ENCODE measurements around the gene CRP. TPM values are rescaled to one million over a fixed set of nuclear protein-coding genes. Genes with fewer than 3 reads are reported as not detected.
"Not testable (repeated sequence)": the region's sequence is repeated elsewhere in the genome, so short reads cannot be mapped to it uniquely, and the experiment has no call there.

The CRP gene
- total RNA-seq, 3 donors from 2014 or later: 0.20 TPM; not detected in 2

DNA sequence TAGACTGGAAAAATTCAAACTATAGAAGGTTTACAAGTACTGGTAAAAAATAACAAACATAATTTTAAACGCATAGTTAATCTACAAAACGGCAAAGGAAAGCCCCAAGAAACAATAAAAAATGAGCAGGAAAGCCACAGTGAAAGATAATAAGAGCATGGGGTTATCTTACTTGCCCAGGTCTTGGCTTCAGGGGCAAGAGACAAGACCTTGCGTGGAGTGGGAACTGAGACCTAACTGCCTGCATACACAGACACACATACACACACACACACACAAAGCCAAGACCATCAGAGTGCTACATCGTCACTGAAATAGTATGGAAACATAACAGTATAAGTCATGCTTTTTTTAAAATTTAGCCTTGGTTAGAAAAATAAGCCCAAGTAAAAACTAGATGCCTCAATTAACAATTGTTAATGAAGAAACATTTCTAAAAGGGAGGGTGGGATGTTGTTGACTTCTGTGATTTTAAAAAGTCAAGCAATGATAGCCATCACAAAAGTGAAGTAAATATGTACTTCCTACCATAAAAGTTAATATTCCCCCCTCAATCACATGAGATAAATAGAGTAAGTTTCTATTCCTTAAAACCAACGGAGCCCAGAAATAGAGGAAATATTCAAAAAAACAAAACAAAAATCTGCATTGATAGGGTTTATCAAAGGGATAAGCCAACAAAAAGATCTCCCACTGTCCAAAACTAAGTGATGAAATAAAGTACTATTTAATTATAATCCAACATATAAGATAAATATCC, 29.4 kb upstream of the CRP start:
- ATAC-seq: no peak
- Histone ChIP-seq H3K9me3 (no peaks in the 10 kb centered on the region), H3K4me3 (no peak overlapping the region), H3K36me3 (ENCODE audit: low read depth) (no peaks in the 10 kb centered on the region), H3K4me1 (ENCODE audit: low read depth) (no peaks in the 10 kb centered on the region)
- intact Hi-C loops (cut with DNase I, micrococcal nuclease): no loop called here
- no peak for DNase-seq
- TF ChIP-seq, protein P1, sequence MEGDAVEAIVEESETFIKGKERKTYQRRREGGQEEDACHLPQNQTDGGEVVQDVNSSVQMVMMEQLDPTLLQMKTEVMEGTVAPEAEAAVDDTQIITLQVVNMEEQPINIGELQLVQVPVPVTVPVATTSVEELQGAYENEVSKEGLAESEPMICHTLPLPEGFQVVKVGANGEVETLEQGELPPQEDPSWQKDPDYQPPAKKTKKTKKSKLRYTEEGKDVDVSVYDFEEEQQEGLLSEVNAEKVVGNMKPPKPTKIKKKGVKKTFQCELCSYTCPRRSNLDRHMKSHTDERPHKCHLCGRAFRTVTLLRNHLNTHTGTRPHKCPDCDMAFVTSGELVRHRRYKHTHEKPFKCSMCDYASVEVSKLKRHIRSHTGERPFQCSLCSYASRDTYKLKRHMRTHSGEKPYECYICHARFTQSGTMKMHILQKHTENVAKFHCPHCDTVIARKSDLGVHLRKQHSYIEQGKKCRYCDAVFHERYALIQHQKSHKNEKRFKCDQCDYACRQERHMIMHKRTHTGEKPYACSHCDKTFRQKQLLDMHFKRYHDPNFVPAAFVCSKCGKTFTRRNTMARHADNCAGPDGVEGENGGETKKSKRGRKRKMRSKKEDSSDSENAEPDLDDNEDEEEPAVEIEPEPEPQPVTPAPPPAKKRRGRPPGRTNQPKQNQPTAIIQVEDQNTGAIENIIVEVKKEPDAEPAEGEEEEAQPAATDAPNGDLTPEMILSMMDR (IDR thresholded peaks at IDR 0.05): no peak

GRCh38 chr1:159737238-159737916, 23.0 kb upstream of the CRP start:
- intact Hi-C loops (cut with DNase I, micrococcal nuclease): no loop called here
- TF ChIP-seq, protein P1 (IDR thresholded peaks at IDR 0.05): no peak
- Histone ChIP-seq H3K36me3 (ENCODE audit: low read depth) (no peaks in the 10 kb centered on the region), H3K4me3 (no peak overlapping the region), H3K9me3 (no peaks in the 10 kb centered on the region), H3K4me1 (ENCODE audit: low read depth) (no peaks in the 10 kb centered on the region)
- DNase-seq (no peak), ATAC-seq (no peak)

DNA sequence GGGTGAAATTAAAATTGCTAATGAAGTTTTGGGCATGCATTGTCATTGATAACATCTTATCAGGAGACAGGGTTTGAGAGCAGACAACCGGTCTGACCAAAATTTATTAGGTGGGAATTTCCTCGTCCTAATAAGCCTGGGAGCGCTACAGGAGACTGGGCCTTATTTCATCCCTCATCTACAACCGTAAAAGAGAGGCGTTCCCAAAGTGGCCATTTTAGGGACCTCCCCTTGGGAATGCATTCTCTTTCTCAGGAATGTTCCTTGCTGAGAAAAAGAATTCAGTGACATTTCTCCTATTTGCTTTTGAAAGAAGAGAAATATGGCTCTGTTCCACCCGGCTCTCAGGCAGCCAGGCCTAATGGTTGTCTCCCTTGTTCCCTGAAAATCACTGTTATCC, 8.8 kb upstream of the CRP start:
- H3K36me3 ChIP-seq (ENCODE audit: low read depth); ATAC-seq; H3K4me3 ChIP-seq; DNase-seq; H3K4me1 ChIP-seq (ENCODE audit: low read depth); intact Hi-C loops (cut with DNase I, micrococcal nuclease): not testable (repeated sequence)
- peaks cover 20% of the 10 kb centered on the region for H3K9me3 ChIP-seq

- no peak overlapping the region for H3K4me3 ChIP-seq
- no peak for ATAC-seq
- DNase-seq: no peak
- TF ChIP-seq, protein P1 (IDR thresholded peaks at IDR 0.05): no peak
- intact Hi-C loops (cut with DNase I, micrococcal nuclease): no loop called here
- H3K36me3 ChIP-seq (ENCODE audit: low read depth): no peaks in the 10 kb centered on the region
- no peaks in the 10 kb centered on the region for H3K4me1 ChIP-seq (ENCODE audit: low read depth)
- H3K9me3 ChIP-seq: peaks cover 24% of the 10 kb centered on the region
Observed at GRCh38 chr1:159719990-159720389, 5.6 kb upstream of the CRP start.

- no peaks in the 10 kb centered on the region for H3K36me3 ChIP-seq (ENCODE audit: low read depth)
- peaks cover 9% of the 10 kb centered on the region for H3K9me3 ChIP-seq
- ATAC-seq (no peak), DNase-seq (no peak)
- intact Hi-C loops (cut with DNase I, micrococcal nuclease): no loop called here
- H3K4me1 ChIP-seq (ENCODE audit: low read depth): no peaks in the 10 kb centered on the region
- H3K4me3 ChIP-seq: no peak overlapping the region
- TF ChIP-seq, protein P1 (IDR thresholded peaks at IDR 0.05): no peak
Observed at GRCh38 chr1:159715855-159716254, 1.5 kb upstream of the CRP start.

- H3K4me1 ChIP-seq (ENCODE audit: low read depth): no peaks in the 10 kb centered on the region
- intact Hi-C loops (cut with DNase I, micrococcal nuclease): no loop called here
- H3K4me3 ChIP-seq: no peak overlapping the region
- DNase-seq (no peak), ATAC-seq (peak; percentile 38)
- no peaks in the 10 kb centered on the region for H3K9me3 ChIP-seq
- TF ChIP-seq, protein P1 (IDR thresholded peaks at IDR 0.05): no peak
- H3K36me3 ChIP-seq (ENCODE audit: low read depth): no peaks in the 10 kb centered on the region
Observed at GRCh38 chr1:159712080-159712479, 2.3 kb downstream of the CRP start.
